Esophagus muscularis mucosa (tissue), 3 donors: ENCODE measurements around the gene PTPRU.

ENCODE experiments used
- POLR2A ChIP-seq: fragments of 450-650 bp; IDR thresholded peaks from one replicate; pipeline ENCODE4 v1.6.1; 2017; ENCODE audit warnings: antibody characterized with exemption, moderate library complexity, mild to moderate bottlenecking, low read depth
- TF ChIP-seq, protein P1 (sequence below), 3 experiments: fragments of 200-600 bp in 2 of 3; fragments of 450-650 bp in 1 of 3; sonication (generic) in 2 of 3; IDR thresholded peaks; one replicate each; pipeline ENCODE4 v1.5.1; 2017 to 2019; ENCODE audit warnings: antibody characterized with exemption in 3 of 3, mild to moderate bottlenecking in 2 of 3, moderate library complexity in 1 of 3

GRCh38 chr1:29243023-29243870 is 6.9 kb downstream of the PTPRU start:
- TF ChIP-seq POLR2A: no peak
- TF ChIP-seq, protein P1, sequence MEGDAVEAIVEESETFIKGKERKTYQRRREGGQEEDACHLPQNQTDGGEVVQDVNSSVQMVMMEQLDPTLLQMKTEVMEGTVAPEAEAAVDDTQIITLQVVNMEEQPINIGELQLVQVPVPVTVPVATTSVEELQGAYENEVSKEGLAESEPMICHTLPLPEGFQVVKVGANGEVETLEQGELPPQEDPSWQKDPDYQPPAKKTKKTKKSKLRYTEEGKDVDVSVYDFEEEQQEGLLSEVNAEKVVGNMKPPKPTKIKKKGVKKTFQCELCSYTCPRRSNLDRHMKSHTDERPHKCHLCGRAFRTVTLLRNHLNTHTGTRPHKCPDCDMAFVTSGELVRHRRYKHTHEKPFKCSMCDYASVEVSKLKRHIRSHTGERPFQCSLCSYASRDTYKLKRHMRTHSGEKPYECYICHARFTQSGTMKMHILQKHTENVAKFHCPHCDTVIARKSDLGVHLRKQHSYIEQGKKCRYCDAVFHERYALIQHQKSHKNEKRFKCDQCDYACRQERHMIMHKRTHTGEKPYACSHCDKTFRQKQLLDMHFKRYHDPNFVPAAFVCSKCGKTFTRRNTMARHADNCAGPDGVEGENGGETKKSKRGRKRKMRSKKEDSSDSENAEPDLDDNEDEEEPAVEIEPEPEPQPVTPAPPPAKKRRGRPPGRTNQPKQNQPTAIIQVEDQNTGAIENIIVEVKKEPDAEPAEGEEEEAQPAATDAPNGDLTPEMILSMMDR (IDR thresholded peaks at IDR 0.05): no peak
